H9 (cell line): Measurements from ENCODE around the gene SCAMP3. TPM values are rescaled to one million over a fixed set of nuclear protein-coding genes. Genes with fewer than 3 reads are reported as not detected.

ENCODE experiments used
- DNase-seq: peaks from one replicate; pipeline ENCODE4 v3.0.0-alpha.2; 2017
- H2AFZ ChIP-seq: one replicate; pipeline ENCODE4 v1.6.1; 2013; ENCODE audit warnings: mild to moderate bottlenecking, low read length, control low read depth, moderate library complexity
- H2AK5ac ChIP-seq: 2 replicates; pipeline ENCODE4 v1.6.1; 2013; ENCODE audit warnings: low read length, control low read depth, mixed read lengths; ENCODE audit not compliant: insufficient read length
- H2BK120ac ChIP-seq: one replicate; pipeline ENCODE4 v1.6.1; 2013; ENCODE audit warnings: low read depth, mild to moderate bottlenecking, low read length, control low read depth, inconsistent platforms; ENCODE audit not compliant: poor library complexity, severe bottlenecking
- H2BK12ac ChIP-seq: 2 replicates; pipeline ENCODE4 v1.6.1; 2013; ENCODE audit warnings: low read length, control low read depth, mixed read lengths, low read depth; ENCODE audit not compliant: insufficient read length
- H2BK15ac ChIP-seq: 2 replicates; pipeline ENCODE4 v1.6.1; 2013; ENCODE audit warnings: low read depth, low read length, control low read depth
- H2BK20ac ChIP-seq: one replicate; pipeline ENCODE4 v1.6.1; 2013; ENCODE audit warnings: low read depth, mild to moderate bottlenecking, low read length, control low read depth, inconsistent platforms; ENCODE audit not compliant: poor library complexity, severe bottlenecking
- H2BK5ac ChIP-seq: 2 replicates; pipeline ENCODE4 v1.6.1; 2013; ENCODE audit warnings: low read length, control low read depth, mixed read lengths; ENCODE audit not compliant: insufficient read length
- H3K14ac ChIP-seq: 2 replicates; pipeline ENCODE4 v1.6.1; 2013; ENCODE audit warnings: low read length, control low read depth; ENCODE audit not compliant: insufficient read depth
- H3K18ac ChIP-seq: 2 replicates; pipeline ENCODE4 v1.6.1; 2013; ENCODE audit warnings: low read depth, mild to moderate bottlenecking, mixed read lengths, low read length, control low read depth; ENCODE audit not compliant: insufficient read length
- H3K23ac ChIP-seq: 2 replicates; pipeline ENCODE4 v1.6.1; 2013; ENCODE audit warnings: low read length, control low read depth, mixed read lengths, low read depth; ENCODE audit not compliant: insufficient read length
- H3K23me2 ChIP-seq: 2 replicates; pipeline ENCODE4 v1.6.1; 2013; ENCODE audit warnings: low read depth, mild to moderate bottlenecking, mixed read lengths, low read length, control low read depth; ENCODE audit not compliant: insufficient read length, poor library complexity, severe bottlenecking
- H3K27ac ChIP-seq: 2 replicates; pipeline ENCODE4 v1.5.1; 2013; ENCODE audit warnings: low read length, control low read depth, mixed read lengths, low read depth; ENCODE audit not compliant: insufficient read length
- H3K27me3 ChIP-seq: 2 replicates; pipeline ENCODE4 v1.6.1; 2013; ENCODE audit warnings: low read length, control low read depth, inconsistent platforms; ENCODE audit not compliant: insufficient read depth
- H3K4ac ChIP-seq: 2 replicates; pipeline ENCODE4 v1.6.1; 2013; ENCODE audit warnings: low read depth, mild to moderate bottlenecking, control low read depth, inconsistent platforms, low read length, moderate library complexity
- H3K4me1 ChIP-seq: 2 replicates; pipeline ENCODE4 v1.6.1; 2013; ENCODE audit warnings: low read length, control low read depth, inconsistent platforms; ENCODE audit not compliant: insufficient read depth
- H3K4me2 ChIP-seq: 2 replicates; pipeline ENCODE4 v1.6.1; 2013; ENCODE audit warnings: low read length, control low read depth, mixed read lengths; ENCODE audit not compliant: insufficient read length, insufficient read depth
- H3K56ac ChIP-seq: 2 replicates; pipeline ENCODE4 v1.6.1; 2013; ENCODE audit warnings: low read depth, mild to moderate bottlenecking, mixed read lengths, low read length, control low read depth; ENCODE audit not compliant: insufficient read length
- H3K79me1 ChIP-seq: 2 replicates; pipeline ENCODE4 v1.6.1; 2013; ENCODE audit warnings: low read depth, mild to moderate bottlenecking, moderate library complexity, low read length, control low read depth, inconsistent platforms; ENCODE audit not compliant: insufficient read depth, poor library complexity, severe bottlenecking
- H3K79me2 ChIP-seq: 2 replicates; pipeline ENCODE4 v1.6.1; 2013; ENCODE audit warnings: low read length, control low read depth, inconsistent platforms; ENCODE audit not compliant: insufficient read depth
- H3K9ac ChIP-seq: 2 replicates; pipeline ENCODE4 v1.6.1; 2013; ENCODE audit warnings: low read length, control low read depth, mixed read lengths; ENCODE audit not compliant: insufficient read length; ENCODE audit errors: extremely low read depth
- H3K9me3 ChIP-seq: one replicate; pipeline ENCODE4 v1.6.1; 2013; ENCODE audit warnings: low read depth, low read length, inconsistent platforms; ENCODE audit not compliant: control insufficient read depth
- H3T11ph ChIP-seq: one replicate; pipeline ENCODE4 v1.6.1; 2013; ENCODE audit warnings: mild to moderate bottlenecking, low read length, control low read depth, inconsistent platforms
- H4K20me1 ChIP-seq: one replicate; pipeline ENCODE4 v1.6.1; 2013; ENCODE audit not compliant: control insufficient read depth, insufficient read length, insufficient read depth
- H4K5ac ChIP-seq: 2 replicates; pipeline ENCODE4 v1.6.1; 2013; ENCODE audit warnings: low read depth, mild to moderate bottlenecking, mixed read lengths, low read length, control low read depth; ENCODE audit not compliant: insufficient read length
- H4K8ac ChIP-seq: replicated peaks from 2 replicates; pipeline ENCODE4 v1.6.1; 2013; ENCODE audit warnings: low read length, control low read depth, mixed read lengths, low read depth; ENCODE audit not compliant: insufficient read length
- H4K91ac ChIP-seq: 2 replicates; pipeline ENCODE4 v1.6.1; 2013; ENCODE audit warnings: low read depth, mild to moderate bottlenecking, moderate library complexity, mixed read lengths, low read length, control low read depth; ENCODE audit not compliant: insufficient read length
- H3K27ac Mint-ChIP-seq, 3 experiments: 2 replicates in 2 of 3; 3 replicates in 1 of 3; pipeline ENCODE4 v1.8.0; 2020 to 2021; ENCODE audit warnings: mixed read lengths in 3 of 3, mild to moderate bottlenecking in 1 of 3, moderate library complexity in 1 of 3
- H3K27me3 Mint-ChIP-seq: 2 replicates; pipeline ENCODE4 v1.8.0; 2021; ENCODE audit warnings: low read depth, mild to moderate bottlenecking, moderate library complexity, mixed read lengths
- H3K36me3 Mint-ChIP-seq, 3 experiments: 2 replicates in 2 of 3; 3 replicates in 1 of 3; pipeline ENCODE4 v1.8.0; 2020 to 2021; ENCODE audit warnings: low read depth in 3 of 3, mixed read lengths in 3 of 3; ENCODE audit not compliant: insufficient read depth in 1 of 3
- H3K4me1 Mint-ChIP-seq, 2 experiments: 2 replicates each; pipeline ENCODE4 v1.8.0; 2020; ENCODE audit warnings: mixed read lengths in 2 of 2
- H3K4me3 Mint-ChIP-seq, 2 experiments: 2 replicates in 1 of 2; 3 replicates in 1 of 2; pipeline ENCODE4 v1.8.0; 2020 to 2021; ENCODE audit warnings: mild to moderate bottlenecking in 2 of 2, mixed read lengths in 2 of 2, moderate library complexity in 1 of 2
- H3K9me3 Mint-ChIP-seq, 2 experiments: 2 replicates in 1 of 2; 3 replicates in 1 of 2; pipeline ENCODE4 v1.8.0; 2020; ENCODE audit warnings: mild to moderate bottlenecking in 2 of 2, mixed read lengths in 2 of 2, moderate library complexity in 1 of 2
- CTCF ChIP-seq: fragments of 200-600 bp; sonication (generic); conservative IDR thresholded peaks from 3 replicates; pipeline ENCODE4 v1.8.0; 2021; ENCODE audit warnings: antibody characterized with exemption, mild to moderate bottlenecking
- WGBS: extraction: QIAGEN DNeasy Blood & Tissue Kit; methylation state at CpG from one replicate; pipeline ENCODE4 v1.1.7; 2013; ENCODE audit warnings: missing lambda C conversion rate, low lambda C conversion rate, mixed read lengths; ENCODE audit not compliant: insufficient read length; ENCODE audit errors: extremely low coverage; 5-methylcytosine and 5-hydroxymethylcytosine counted together
- total RNA-seq: library from RNA; stranded (reverse); gene quantifications from 2 replicates; pipeline ENCODE4 v1.2.1, GENCODE V29; 2021

Gene SCAMP3
- total RNA-seq, 1 experiment from 2014 or later: 52.5 TPM

DNA sequence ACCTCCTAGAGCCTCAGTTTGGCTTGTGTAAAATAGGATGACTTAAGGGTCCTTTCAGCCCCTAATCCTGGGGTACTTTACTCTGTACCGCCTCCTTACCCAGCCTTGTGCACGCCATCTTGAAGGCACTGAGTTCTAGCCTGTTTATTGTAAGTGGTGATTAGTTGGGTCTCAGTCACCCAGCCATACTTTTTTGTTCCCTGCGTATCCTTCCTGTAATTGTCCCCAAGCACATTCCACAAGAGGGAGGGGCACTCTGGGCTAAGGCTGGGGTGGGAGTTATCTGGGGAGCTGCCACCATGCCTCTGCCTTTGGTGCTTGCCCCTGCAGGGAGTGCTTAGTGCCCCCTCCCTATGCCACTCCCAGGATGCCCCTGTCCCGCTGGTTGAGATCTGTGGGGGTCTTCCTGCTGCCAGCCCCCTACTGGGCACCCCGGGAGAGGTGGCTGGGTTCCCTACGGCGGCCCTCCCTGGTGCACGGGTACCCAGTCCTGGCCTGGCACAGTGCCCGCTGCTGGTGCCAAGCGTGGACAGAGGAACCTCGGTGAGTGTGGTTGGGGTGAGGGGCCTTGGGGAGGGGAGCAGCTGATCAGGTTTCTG lies 47.4 kb upstream of the SCAMP3 start:
- peaks cover 10% of the 10 kb centered on the region for H3K23me2 ChIP-seq
- no peaks in the 10 kb centered on the region for H4K20me1 ChIP-seq
- no peak overlapping the region for H2AFZ ChIP-seq
- peak overlapping the region; percentile 2 for H3K27ac ChIP-seq
- no peaks in the 10 kb centered on the region for H3K9me3 Mint-ChIP-seq
- H3K36me3 Mint-ChIP-seq: peaks cover 30 to 41% (median 39%) of the 10 kb centered on the region in 3 experiments; a peak in 6 of 7 replicates
- H3K27me3 ChIP-seq: no peaks in the 10 kb centered on the region
- H3K4me1 Mint-ChIP-seq: peaks cover 13 to 24% of the 10 kb centered on the region in 2 experiments
- H3K79me2 ChIP-seq: peaks cover 10% of the 10 kb centered on the region; the same call in 1 of the 2 replicates
- H3T11ph ChIP-seq: no peak overlapping the region
- H3K4me1 ChIP-seq: peaks cover 3% of the 10 kb centered on the region; the same call in 1 of the 2 replicates
- no peak overlapping the region for H2AK5ac ChIP-seq
- H3K4me2 ChIP-seq: peak overlapping the region; percentile 94
- peaks cover 5% of the 10 kb centered on the region for H3K79me1 ChIP-seq
- H4K8ac ChIP-seq: no peak overlapping the region
- H3K4ac ChIP-seq: no peak overlapping the region
- WGBS: no CpG with 5 or more reads among the region's 11 CpGs
- H4K91ac ChIP-seq: no peak overlapping the region
- no peak overlapping the region for H2BK20ac ChIP-seq
- peak overlapping the region; percentile 95 to 98 for H3K4me3 Mint-ChIP-seq
- no peak overlapping the region for H2BK5ac ChIP-seq
- H2BK15ac ChIP-seq: no peak overlapping the region
- H3K14ac ChIP-seq: no peak overlapping the region; the same call in 1 of the 2 replicates
- no peak overlapping the region for H3K18ac ChIP-seq
- TF ChIP-seq CTCF: no peak
- no peak overlapping the region for H4K5ac ChIP-seq
- H2BK12ac ChIP-seq: no peak overlapping the region
- H2BK120ac ChIP-seq: no peak overlapping the region
- no peaks in the 10 kb centered on the region for H3K27me3 Mint-ChIP-seq
- H3K23ac ChIP-seq: no peak overlapping the region
- no peak overlapping the region for H3K56ac ChIP-seq
- DNase-seq: no peak
- H3K9ac ChIP-seq: peak overlapping the region; percentile 83
- no peaks in the 10 kb centered on the region for H3K9me3 ChIP-seq
- H3K27ac Mint-ChIP-seq: peak overlapping the region; percentile 98 to 99 (median 99)
